Germinal center (tissue), 1 donor: ENCODE results near the gene CPED1.
"Not testable (repeated sequence)": the region's sequence is repeated elsewhere in the genome, so short reads cannot be mapped to it uniquely, and the experiment has no call there.

Experiments
- DNase-seq: peaks from one replicate; pipeline ENCODE4 v3.0.0; 2012; ENCODE audit warnings: mixed read lengths, low spot score

The CPED1 gene

DNA sequence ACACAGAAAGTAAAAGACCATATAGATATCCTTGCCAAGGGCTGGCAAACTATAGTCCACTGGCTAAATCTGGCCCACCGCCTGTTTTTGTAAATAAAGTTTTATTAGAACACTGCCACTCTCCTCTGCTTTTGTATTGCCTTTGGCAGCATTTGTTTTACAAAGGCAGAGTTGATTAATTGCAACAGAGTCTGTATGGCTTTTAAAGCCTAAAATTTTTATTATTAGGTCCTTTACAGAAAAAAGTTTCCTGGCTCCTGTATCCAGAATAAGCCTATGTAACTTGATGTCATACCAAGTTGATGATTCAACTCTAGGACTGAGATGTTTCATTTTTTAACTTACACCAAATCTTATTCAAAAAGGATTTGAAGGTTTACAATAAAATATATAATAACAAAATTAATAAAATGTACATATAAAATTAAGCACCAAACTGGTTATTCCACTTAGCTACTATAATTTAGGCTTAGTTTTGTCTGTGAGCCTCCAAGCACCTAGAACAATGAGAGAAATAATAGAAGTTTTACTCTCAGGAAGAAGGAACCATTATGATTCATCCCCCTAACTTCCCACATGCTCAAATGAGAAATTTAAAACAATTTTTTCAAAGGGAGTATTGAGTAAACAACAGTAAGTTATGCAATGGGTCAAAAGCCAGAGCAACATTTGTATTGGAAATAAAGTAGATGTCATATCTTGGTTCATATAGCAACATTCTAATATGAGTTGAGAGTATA, 31.9 kb downstream of the CPED1 start:
- DNase-seq: no peak

DNA sequence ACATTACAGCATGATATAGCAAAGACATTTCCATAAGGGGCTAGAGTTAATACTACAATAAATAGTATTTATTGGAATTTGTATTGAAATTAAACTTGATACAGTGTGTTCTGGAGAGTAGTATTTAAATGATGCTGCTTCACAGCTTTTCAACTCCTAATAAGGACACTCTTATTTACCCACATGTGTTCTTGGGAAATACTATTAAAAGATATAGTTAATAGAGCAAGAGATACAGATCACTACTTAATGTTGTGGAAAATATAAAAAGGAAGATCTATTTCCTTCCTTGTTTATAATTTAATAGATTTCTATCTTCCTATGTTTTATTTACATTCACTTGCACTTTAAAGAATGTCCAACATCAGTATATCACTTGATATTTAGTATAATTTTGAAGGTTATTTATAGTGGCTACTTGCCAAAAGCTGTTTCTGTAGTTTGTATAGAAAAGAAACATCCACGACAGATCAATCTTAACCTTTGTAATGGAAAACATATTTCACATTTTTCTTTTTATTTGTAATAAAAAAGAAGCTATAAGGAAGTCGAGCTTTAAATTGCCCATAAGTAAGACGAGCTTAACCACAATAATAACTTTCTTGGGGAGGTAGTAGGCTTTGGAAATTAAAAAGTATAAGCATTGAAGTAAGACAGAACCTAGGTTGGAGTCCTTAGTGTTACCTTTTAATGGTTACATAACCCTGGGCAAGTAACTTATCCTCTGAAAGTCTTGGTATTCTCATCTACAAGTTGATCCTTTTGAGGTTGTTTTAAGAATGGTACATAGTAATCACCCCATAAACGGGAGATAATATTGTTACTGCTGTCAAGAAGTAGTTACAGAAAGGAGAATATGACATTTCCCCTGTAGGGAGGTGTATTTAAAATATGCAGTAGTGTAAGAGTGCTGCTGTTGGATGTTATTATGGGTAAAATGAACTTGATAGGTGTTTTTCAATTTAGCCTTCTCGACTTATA, 32.8 kb downstream of the CPED1 start:
- no peak for DNase-seq

DNA sequence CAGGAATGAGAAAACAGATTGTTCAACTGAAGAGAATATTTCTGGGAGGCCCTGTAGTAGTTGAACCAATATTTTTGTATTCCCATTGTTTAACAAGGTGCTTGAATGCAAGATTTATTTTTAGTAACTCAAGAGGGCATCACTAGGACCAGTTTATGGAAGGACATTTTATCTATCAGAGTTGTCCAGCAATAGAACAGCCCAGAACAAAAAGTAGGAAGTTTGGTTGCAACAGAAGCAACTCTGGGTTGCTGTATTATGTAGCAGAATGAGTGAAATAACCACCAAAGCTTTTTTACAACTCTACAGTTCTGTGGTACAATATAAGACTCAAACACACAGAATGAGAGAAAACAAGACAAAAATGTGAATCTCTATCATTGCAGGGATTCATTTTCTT, 34.7 kb downstream of the CPED1 start:
- DNase-seq: no peak

- no peak for DNase-seq
Observed at GRCh38 chr7:121023683-121024511, 35.4 kb downstream of the CPED1 start.

DNA sequence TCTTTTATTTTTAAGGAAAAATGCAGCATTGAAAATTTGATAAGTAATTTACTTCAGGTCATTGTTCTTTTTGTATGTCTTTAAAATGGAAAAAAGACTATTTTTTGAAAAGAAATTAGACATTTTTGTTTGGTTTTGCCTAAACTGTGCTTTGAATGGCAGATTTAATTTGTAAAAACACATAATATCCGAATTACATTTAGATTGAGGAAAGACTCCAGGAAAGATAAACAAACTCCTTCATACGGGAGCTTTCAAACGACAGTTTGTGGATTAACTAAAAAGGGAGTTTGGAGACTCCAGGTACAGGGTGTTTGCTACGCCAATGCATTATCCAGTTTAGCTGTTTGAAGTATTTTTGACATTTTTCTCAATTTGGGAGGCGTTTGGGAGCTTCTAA, 36.1 kb downstream of the CPED1 start:
- DNase-seq: no peak

DNA sequence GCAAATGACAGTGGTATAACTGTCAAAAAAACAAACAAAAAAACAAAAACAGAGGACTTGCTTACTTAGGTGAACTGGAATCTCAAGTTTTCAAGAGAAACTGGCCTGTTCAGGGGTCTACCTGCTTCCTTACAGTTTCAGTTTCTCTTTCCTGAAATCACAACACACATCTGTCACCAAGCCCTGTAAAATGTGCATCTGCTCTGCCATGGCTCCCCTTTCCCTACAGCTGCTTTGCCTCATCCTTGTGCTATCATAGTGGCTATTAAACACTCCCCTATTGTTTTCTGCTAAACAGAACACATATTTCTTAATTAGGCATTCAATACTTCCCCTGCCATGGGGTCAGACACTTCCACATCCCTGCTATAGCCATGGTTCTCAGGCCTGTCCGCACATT, 37.6 kb downstream of the CPED1 start:
- no peak for DNase-seq

GRCh38 chr7:121026577-121027111, 38.1 kb downstream of the CPED1 start:
- DNase-seq: no peak

- DNase-seq: no peak
Observed at GRCh38 chr7:121027761-121028669, 39.5 kb downstream of the CPED1 start.

DNA sequence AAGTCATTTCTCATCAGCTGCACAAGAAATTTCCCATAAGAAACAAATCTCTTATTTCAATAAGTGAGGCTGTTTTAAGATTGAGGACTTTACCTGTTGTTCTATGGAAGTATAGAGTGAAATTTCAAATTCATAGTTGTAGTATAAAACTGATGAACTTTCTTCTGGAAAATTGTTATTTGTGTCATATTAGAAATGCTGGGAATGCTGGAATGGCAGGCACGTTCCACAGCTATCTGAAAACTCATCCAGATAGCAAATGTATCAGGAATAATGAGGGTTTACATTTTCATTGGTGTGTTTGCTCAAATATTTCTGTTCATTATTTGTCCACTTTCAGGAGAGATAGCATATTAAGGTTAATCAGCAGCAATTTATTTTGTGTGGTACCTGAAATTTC, 40.8 kb downstream of the CPED1 start:
- DNase-seq: no peak

GRCh38 chr7:121030308-121030707, 41.8 kb downstream of the CPED1 start:
- no peak for DNase-seq

DNA sequence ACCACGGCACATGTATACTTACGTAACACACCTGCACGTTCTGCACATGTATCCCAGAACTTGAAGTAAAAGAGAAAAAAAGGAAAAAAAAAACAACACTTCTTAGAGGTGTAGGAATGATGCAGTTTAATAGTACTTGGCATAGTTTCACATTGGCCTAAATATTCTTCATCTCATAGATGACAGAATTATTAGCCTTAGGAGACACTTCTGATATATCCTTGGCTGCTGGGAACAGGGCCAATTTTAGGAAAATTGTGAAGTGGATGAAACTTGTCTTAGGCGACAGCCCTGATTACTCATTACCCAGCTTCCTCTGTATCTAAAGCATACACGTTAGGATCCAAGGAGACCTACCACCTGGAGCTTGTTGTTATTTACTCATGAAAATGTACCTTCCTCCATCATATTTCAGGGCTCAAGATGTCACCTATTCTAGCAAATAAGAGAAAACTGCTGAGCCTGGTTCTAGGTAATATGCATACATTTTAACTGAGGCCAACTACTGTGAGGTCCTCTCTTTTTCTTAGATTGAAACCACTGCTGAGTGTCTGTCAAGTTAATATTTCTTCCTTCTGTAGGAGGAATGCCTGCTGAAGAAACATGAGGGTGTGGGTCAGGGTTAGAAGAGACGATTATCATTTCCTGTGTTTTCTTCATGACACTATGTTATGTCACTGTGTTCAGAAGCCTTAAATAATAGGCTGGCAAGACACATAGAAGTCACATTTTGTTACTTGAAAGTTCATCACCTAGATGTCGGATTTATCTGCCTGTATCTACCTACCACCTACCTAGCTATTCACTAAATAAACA, 44.3 kb downstream of the CPED1 start:
- no peak for DNase-seq

- no peak for DNase-seq
Observed at GRCh38 chr7:121034929-121035328, 46.4 kb downstream of the CPED1 start.

- not testable (repeated sequence) for DNase-seq
Observed at GRCh38 chr7:121036776-121037175, 48.3 kb downstream of the CPED1 start.

DNA sequence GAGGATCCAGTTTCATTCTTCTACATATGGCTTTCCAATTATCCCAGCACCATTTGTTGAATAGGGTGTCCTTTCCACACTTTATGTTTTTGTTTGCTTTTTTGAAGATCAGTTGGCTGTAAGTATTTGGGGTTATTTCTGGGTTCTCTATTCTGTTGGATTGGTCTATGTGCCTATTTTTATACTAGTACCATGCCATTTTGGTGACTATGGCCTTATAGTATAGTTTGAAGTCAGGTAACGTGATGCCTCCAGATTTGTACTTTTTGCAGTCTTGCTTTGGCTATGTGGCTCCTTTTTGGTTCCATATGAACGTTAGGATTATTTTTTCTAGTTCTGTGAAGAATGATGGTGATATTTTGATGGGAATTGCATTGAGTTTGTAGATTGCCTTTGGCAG, 48.8 kb downstream of the CPED1 start:
- not testable (repeated sequence) for DNase-seq

DNA sequence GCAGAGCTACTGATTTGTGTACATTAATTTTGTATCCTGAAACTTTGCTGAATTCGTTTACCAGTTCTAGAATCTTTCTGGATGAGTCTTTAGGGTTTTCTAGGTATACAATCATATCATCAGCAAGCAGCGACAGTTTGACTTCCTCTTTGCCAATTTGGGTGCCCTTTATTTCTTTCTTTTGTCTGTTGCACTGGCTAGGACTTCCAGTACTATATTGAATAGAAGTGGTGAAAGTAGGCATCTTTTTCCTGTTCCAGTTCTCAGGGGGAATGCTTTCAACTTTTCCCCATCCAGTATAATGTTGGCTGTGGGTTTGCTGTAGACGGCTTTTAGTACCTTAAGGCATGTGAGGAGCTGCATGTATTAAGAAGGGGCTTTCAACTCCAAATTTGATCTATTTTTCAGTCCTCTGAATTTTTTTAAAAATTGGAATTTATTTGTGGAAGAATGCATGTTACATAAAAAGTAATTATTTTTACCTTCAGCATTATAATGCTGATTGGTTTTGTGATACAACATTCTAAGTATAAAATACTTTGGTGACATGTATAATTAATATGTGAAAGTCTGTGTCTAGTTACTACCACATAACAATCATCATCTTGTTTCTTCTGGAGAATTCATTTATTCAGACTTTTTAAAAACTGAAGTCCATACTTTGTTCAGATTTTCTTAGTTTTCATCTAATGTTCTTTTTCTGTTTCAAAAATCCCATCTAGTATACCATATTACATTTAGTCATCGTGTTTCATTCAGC, 49.6 kb downstream of the CPED1 start:
- DNase-seq: no peak

- DNase-seq: no peak
Observed at GRCh38 chr7:121038717-121039509, 50.4 kb downstream of the CPED1 start.

DNA sequence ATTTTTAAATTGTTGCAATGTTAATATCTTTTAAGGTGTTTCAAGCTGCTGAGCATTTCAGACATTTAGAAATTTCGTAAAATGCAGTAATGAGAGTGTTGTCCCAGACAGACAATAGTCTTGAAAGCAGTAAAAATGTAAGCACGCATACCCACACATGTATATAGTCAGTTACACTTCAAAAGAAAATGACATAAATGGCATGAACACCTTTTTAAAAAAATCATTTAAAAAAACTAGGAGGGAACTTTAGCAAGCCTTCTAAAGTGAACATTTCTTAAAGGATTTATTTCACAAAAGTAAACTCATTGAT, 51.0 kb downstream of the CPED1 start:
- DNase-seq: no peak

GRCh38 chr7:121039994-121040393, 51.5 kb downstream of the CPED1 start:
- no peak for DNase-seq
